ENCODE data around the gene FMNL2. TPM values are rescaled to one million over a fixed set of nuclear protein-coding genes. Genes with fewer than 3 reads are reported as not detected.

Gene FMNL2
- total RNA-seq, 1 donor = 24.2 TPM

DNA sequence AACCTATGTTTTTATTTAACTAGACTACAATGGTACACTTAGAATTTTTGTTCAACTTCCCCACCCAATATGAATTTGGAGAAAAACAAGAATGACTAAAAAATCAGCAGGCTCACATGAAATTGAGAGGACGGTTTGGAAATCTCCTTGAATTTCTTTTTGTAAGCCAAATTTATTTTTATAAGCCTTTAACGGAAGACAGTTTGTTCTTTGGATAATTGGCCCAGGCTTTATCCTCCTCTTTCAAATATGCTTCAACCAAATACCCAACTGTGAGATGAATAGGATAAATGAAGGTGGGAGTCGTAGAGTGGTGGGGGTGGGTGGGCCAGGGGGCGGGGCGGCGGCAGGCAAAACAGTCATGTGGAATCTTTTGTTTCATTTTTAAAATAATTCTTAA lies 60.6 kb downstream of the FMNL2 start:
- DNase-seq (ENCODE audit: insufficient read length, low spot score, missing footprints) = no peak
- peak overlapping the region; percentile 82 for H3K4me2 ChIP-seq (ENCODE audit: insufficient read depth, low read length)
- peaks cover 23% of the 10 kb centered on the region for H3K4me1 ChIP-seq (ENCODE audit: insufficient read depth, low read length)
- TF ChIP-seq, protein P1, sequence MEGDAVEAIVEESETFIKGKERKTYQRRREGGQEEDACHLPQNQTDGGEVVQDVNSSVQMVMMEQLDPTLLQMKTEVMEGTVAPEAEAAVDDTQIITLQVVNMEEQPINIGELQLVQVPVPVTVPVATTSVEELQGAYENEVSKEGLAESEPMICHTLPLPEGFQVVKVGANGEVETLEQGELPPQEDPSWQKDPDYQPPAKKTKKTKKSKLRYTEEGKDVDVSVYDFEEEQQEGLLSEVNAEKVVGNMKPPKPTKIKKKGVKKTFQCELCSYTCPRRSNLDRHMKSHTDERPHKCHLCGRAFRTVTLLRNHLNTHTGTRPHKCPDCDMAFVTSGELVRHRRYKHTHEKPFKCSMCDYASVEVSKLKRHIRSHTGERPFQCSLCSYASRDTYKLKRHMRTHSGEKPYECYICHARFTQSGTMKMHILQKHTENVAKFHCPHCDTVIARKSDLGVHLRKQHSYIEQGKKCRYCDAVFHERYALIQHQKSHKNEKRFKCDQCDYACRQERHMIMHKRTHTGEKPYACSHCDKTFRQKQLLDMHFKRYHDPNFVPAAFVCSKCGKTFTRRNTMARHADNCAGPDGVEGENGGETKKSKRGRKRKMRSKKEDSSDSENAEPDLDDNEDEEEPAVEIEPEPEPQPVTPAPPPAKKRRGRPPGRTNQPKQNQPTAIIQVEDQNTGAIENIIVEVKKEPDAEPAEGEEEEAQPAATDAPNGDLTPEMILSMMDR (IDR thresholded peaks at IDR 0.05; ENCODE audit: extremely low read depth, low read depth, low read length) = no peak
- no peak overlapping the region for H2AFZ ChIP-seq (ENCODE audit: low read length)
- peak overlapping the region; percentile 67 for H3K4me3 ChIP-seq (ENCODE audit: insufficient read depth, low read length)
- no peaks in the 10 kb centered on the region for H3K9me3 ChIP-seq (ENCODE audit: low read depth, low read length)
- H3K79me2 ChIP-seq (ENCODE audit: insufficient read depth, low read length) = peaks cover 58% of the 10 kb centered on the region
- H3K36me3 ChIP-seq (ENCODE audit: insufficient read depth, low read length) = no peaks in the 10 kb centered on the region
- H4K20me1 ChIP-seq (ENCODE audit: insufficient read depth, low read length) = no peaks in the 10 kb centered on the region
- H3K27ac ChIP-seq (ENCODE audit: low read depth, low read length) = peak overlapping the region; percentile 80
- no peaks in the 10 kb centered on the region for H3K27me3 ChIP-seq (ENCODE audit: insufficient read depth, low read length)

DNA sequence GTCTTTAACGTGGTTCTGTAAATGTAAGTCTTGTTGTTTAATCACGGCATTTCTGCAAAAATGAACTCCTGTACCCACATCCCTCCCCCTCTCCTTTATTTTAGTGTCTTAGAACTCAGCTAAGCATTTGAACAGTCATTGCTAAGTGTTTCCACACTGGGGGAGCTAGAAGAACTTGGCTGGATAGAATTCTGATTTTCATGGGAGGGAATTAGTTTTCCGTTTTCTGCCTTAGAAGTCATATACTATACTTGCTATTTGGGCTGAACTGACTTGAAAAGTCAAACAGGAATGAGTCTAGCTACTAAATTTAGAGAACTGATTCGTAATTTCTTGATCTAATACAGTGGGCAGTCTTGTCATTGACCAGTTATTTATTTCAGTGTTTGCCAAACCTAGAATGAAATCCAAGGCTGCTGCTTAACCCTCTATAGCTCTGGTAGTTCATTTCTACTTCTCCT lies 61.1 kb downstream of the FMNL2 start:
- Histone ChIP-seq H3K27me3 (ENCODE audit: insufficient read depth, low read length) (no peaks in the 10 kb centered on the region), H3K4me1 (ENCODE audit: insufficient read depth, low read length) (peaks cover 26% of the 10 kb centered on the region), H2AFZ (ENCODE audit: low read length) (peak overlapping the region; percentile 61), H3K9me3 (ENCODE audit: low read depth, low read length) (no peaks in the 10 kb centered on the region), H3K79me2 (ENCODE audit: insufficient read depth, low read length) (peaks cover 57% of the 10 kb centered on the region), H3K27ac (ENCODE audit: low read depth, low read length) (peak overlapping the region; percentile 80), H4K20me1 (ENCODE audit: insufficient read depth, low read length) (no peaks in the 10 kb centered on the region), H3K4me3 (ENCODE audit: insufficient read depth, low read length) (peak overlapping the region; percentile 67), H3K36me3 (ENCODE audit: insufficient read depth, low read length) (no peaks in the 10 kb centered on the region), H3K4me2 (ENCODE audit: insufficient read depth, low read length) (peak overlapping the region; percentile 82)
- peak; percentile 75 for DNase-seq (ENCODE audit: insufficient read length, low spot score, missing footprints)
- TF ChIP-seq, protein P1 (IDR thresholded peaks at IDR 0.05; ENCODE audit: extremely low read depth, low read depth, low read length) = no peak

DNA sequence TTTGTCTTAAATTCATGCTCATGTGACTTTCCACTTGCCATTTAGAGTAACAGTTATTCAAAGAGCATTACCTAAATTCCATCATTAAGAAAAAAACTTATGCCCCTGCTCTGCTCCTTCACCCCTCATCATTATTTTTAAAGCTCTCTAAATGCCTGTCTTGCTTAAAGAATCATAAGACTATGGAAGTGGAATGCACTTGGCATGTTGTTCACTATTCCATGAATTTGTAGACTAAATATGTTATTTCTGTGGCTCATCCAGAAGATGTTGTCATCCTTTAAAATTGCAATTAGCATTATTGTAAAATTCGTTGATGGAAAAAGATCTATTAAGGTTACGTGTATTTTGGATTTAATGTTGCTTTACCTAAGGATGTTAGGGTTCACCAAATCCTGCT lies 61.8 kb downstream of the FMNL2 start:
- H3K9me3 ChIP-seq (ENCODE audit: low read depth, low read length) = no peaks in the 10 kb centered on the region
- H3K79me2 ChIP-seq (ENCODE audit: insufficient read depth, low read length) = peaks cover 57% of the 10 kb centered on the region
- no peak overlapping the region for H3K4me3 ChIP-seq (ENCODE audit: insufficient read depth, low read length)
- no peaks in the 10 kb centered on the region for H4K20me1 ChIP-seq (ENCODE audit: insufficient read depth, low read length)
- peaks cover 29% of the 10 kb centered on the region for H3K4me1 ChIP-seq (ENCODE audit: insufficient read depth, low read length)
- TF ChIP-seq, protein P1 (IDR thresholded peaks at IDR 0.05; ENCODE audit: extremely low read depth, low read depth, low read length) = no peak
- no peaks in the 10 kb centered on the region for H3K27me3 ChIP-seq (ENCODE audit: insufficient read depth, low read length)
- no peak for DNase-seq (ENCODE audit: insufficient read length, low spot score, missing footprints)
- H3K4me2 ChIP-seq (ENCODE audit: insufficient read depth, low read length) = peak overlapping the region; percentile 82
- peak overlapping the region; percentile 80 for H3K27ac ChIP-seq (ENCODE audit: low read depth, low read length)
- H3K36me3 ChIP-seq (ENCODE audit: insufficient read depth, low read length) = no peaks in the 10 kb centered on the region
- H2AFZ ChIP-seq (ENCODE audit: low read length) = no peak overlapping the region

DNA sequence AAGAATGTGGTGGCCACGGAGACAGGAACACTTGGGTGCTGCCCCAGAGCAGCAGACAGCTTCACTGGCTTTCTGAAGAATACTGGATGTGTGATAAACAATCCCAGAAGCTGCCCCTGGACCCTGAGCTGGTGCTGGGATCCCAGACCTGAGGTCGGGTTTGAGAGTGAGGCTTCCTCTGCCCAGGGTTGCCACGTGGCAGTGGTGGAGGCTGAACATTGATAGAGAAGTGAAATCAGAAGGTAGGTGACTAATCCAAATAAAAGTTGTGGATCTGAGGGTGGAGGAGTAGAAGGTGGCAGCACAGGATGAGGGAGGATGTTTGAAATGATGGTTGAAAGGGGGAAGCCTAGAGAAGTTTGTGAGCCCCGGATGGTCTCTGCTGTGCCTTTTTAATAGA lies 64.0 kb downstream of the FMNL2 start:
- Histone ChIP-seq H3K9me3 (ENCODE audit: low read depth, low read length) (no peaks in the 10 kb centered on the region), H3K36me3 (ENCODE audit: insufficient read depth, low read length) (no peaks in the 10 kb centered on the region), H3K27me3 (ENCODE audit: insufficient read depth, low read length) (no peaks in the 10 kb centered on the region), H3K79me2 (ENCODE audit: insufficient read depth, low read length) (peaks cover 60% of the 10 kb centered on the region), H2AFZ (ENCODE audit: low read length) (no peak overlapping the region), H3K4me3 (ENCODE audit: insufficient read depth, low read length) (no peak overlapping the region), H3K4me2 (ENCODE audit: insufficient read depth, low read length) (no peak overlapping the region), H3K4me1 (ENCODE audit: insufficient read depth, low read length) (peaks cover 29% of the 10 kb centered on the region), H4K20me1 (ENCODE audit: insufficient read depth, low read length) (no peaks in the 10 kb centered on the region), H3K27ac (ENCODE audit: low read depth, low read length) (no peak overlapping the region)
- DNase-seq (ENCODE audit: insufficient read length, low spot score, missing footprints) = no peak
- TF ChIP-seq, protein P1 (IDR thresholded peaks at IDR 0.05; ENCODE audit: extremely low read depth, low read depth, low read length) = no peak

All from osteoblast (primary cell).